K562 (cell line): ENCODE data around the gene CARM1. TPM values are rescaled to one million over a fixed set of nuclear protein-coding genes. Genes with fewer than 3 reads are reported as not detected.

ENCODE experiments used
- CREB1 ChIP-seq, 2 experiments: sonication (generic) in 1 of 2; formaldehyde crosslinking in 1 of 2; IDR thresholded peaks; 2 replicates each; pipeline versions ENCODE4 v1.6.1 to v1.8.0; 2012 to 2022; ENCODE audit warnings: inconsistent platforms in 1 of 2, mild to moderate bottlenecking in 1 of 2, missing genetic modification reagents in 1 of 2, moderate library complexity in 1 of 2
- MECOM ChIP-seq: fragments of 250-450 bp; sonication (Bioruptor Pico); IDR thresholded peaks from 2 replicates; pipeline ENCODE4 v1.8.0; 2022; ENCODE audit warnings: inconsistent platforms
- SRF ChIP-seq, 2 experiments: fragments of 250-450, 450-650 bp in 1 of 2; sonication (Bioruptor Pico) in 1 of 2; sonication (generic) in 1 of 2; formaldehyde crosslinking; IDR thresholded peaks; 2 replicates each; pipeline versions ENCODE4 v1.5.0 to v1.5.1; 2020 to 2022; ENCODE audit warnings: mild to moderate bottlenecking in 1 of 2, missing genetic modification reagents in 1 of 2
- TBL1XR1 ChIP-seq, 2 experiments: IDR thresholded peaks; 2 replicates each; pipeline ENCODE4 v1.6.1; 2012; ENCODE audit warnings: improper control_type of control experiment in 2 of 2, low read length in 2 of 2, mild to moderate bottlenecking in 1 of 2
- ZNF707 ChIP-seq: fragments of 250-450 bp; sonication (Bioruptor Pico); conservative IDR thresholded peaks from 2 replicates; pipeline ENCODE4 v1.8.0; 2022; ENCODE audit warnings: inconsistent platforms, mild to moderate bottlenecking, moderate library complexity
- polyA plus RNA-seq, 8 experiments: library from polyadenylated mRNA; depleted of rRNA in 4 of 8; stranded (reverse) in 5 of 8; unstranded in 3 of 8; fragments of >200 nt; fragmentation: Nextera tagmentation in 2 of 8; fragmentation: Illumina TruSeq in 1 of 8; extraction: Ambion mirVana in 2 of 8; extraction: Trizol in 1 of 8; gene quantifications; 2 replicates each; pipeline versions ENCODE4 v1.2.1 to v1.2.3, GENCODE V29; 2011 to 2014; ENCODE audit warnings: inconsistent platforms in 1 of 8, missing spikeins in 1 of 8
- total RNA-seq, 7 experiments: library from RNA; depleted of rRNA in 6 of 7; stranded (reverse); fragments of >200 nt in 6 of 7; fragmentation: Illumina TruSeq in 2 of 7; extraction: Trizol in 2 of 7; gene quantifications; 2 replicates each; pipeline versions ENCODE4 v1.2.1 to v1.2.3, GENCODE V29; 2011 to 2021; ENCODE audit warnings: low replicate concordance in 1 of 7
- TF ChIP-seq, protein P1 (sequence below): fragments of 200-600 bp; sonication (generic); IDR thresholded peaks from one replicate; pipeline ENCODE4 v1.6.1; 2012; ENCODE audit warnings: mild to moderate bottlenecking, low read depth, low read length, inconsistent platforms
- TF ChIP-seq, protein P2 (sequence below): fragments of 250-450 bp; sonication (Bioruptor Pico); IDR thresholded peaks from 2 replicates; pipeline ENCODE4 v1.5.0; 2020; ENCODE audit warnings: mild to moderate bottlenecking
- TF ChIP-seq, protein P3 (sequence below): fragments of 200-400 bp; formaldehyde crosslinking; IDR thresholded peaks from 2 replicates; pipeline ENCODE4 v1.6.1; 2017; ENCODE audit warnings: mild to moderate bottlenecking, low read depth, low read length, moderate library complexity
- TF ChIP-seq, protein P4 (sequence below): fragments of 450-650 bp; IDR thresholded peaks from 2 replicates; pipeline ENCODE4 v1.6.1; 2018; ENCODE audit warnings: mild to moderate bottlenecking, low read depth; ENCODE audit not compliant: partially characterized antibody

Gene CARM1
- total and polyA plus RNA-seq, 9 of the 15 experiments (the other 6 are each of a cell fraction or from before 2014, with no cell fraction given) = 0.36 to 86.0 (median 29.7) TPM

DNA sequence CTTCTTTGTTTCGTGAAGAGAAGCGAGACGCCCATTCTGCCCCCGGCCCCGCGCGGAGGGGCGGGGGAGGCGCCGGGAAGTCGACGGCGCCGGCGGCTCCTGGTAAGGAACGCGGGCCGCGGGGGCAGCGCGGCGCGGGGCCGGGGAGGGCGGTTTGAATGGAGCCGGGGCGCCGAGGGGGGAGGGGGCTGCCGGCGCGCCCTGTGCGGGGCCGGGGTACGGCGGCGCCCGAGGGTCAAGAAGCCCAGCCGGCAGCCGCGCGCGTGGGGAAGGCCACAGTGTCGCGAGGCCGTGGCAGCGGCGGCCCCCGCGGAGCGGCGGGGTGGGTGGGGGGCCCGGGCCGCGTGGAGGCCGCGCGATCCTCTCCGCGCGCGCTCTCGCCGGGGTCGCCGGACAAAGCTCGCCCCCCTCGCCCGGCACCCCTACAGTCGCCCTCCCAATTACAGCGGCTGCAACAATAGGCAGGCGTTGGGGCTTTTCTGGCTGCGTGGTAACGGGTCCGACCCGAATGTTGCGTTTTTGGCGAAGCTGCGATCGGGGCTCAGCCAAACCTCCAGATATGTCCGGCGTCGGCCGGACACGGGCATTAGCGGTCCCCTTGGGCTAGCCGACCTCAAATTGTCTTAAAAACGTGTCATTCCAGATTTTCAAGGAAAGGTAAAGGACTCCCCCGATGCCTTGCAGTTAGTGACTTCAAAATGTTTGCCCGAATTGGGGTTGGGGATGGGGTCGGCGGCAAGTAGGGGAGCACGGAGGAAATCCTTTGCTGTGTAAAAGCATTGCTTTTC is 89.9 kb downstream of the CARM1 start (continued):
- TF ChIP-seq CREB1 (IDR thresholded peaks at IDR 0.05) = no peak
- no peak for TF ChIP-seq CREB1 (CRISPR knock-in tag; IDR thresholded peaks at IDR 0.05)
- TF ChIP-seq ZNF707 = no peak
- TF ChIP-seq, protein P1, sequence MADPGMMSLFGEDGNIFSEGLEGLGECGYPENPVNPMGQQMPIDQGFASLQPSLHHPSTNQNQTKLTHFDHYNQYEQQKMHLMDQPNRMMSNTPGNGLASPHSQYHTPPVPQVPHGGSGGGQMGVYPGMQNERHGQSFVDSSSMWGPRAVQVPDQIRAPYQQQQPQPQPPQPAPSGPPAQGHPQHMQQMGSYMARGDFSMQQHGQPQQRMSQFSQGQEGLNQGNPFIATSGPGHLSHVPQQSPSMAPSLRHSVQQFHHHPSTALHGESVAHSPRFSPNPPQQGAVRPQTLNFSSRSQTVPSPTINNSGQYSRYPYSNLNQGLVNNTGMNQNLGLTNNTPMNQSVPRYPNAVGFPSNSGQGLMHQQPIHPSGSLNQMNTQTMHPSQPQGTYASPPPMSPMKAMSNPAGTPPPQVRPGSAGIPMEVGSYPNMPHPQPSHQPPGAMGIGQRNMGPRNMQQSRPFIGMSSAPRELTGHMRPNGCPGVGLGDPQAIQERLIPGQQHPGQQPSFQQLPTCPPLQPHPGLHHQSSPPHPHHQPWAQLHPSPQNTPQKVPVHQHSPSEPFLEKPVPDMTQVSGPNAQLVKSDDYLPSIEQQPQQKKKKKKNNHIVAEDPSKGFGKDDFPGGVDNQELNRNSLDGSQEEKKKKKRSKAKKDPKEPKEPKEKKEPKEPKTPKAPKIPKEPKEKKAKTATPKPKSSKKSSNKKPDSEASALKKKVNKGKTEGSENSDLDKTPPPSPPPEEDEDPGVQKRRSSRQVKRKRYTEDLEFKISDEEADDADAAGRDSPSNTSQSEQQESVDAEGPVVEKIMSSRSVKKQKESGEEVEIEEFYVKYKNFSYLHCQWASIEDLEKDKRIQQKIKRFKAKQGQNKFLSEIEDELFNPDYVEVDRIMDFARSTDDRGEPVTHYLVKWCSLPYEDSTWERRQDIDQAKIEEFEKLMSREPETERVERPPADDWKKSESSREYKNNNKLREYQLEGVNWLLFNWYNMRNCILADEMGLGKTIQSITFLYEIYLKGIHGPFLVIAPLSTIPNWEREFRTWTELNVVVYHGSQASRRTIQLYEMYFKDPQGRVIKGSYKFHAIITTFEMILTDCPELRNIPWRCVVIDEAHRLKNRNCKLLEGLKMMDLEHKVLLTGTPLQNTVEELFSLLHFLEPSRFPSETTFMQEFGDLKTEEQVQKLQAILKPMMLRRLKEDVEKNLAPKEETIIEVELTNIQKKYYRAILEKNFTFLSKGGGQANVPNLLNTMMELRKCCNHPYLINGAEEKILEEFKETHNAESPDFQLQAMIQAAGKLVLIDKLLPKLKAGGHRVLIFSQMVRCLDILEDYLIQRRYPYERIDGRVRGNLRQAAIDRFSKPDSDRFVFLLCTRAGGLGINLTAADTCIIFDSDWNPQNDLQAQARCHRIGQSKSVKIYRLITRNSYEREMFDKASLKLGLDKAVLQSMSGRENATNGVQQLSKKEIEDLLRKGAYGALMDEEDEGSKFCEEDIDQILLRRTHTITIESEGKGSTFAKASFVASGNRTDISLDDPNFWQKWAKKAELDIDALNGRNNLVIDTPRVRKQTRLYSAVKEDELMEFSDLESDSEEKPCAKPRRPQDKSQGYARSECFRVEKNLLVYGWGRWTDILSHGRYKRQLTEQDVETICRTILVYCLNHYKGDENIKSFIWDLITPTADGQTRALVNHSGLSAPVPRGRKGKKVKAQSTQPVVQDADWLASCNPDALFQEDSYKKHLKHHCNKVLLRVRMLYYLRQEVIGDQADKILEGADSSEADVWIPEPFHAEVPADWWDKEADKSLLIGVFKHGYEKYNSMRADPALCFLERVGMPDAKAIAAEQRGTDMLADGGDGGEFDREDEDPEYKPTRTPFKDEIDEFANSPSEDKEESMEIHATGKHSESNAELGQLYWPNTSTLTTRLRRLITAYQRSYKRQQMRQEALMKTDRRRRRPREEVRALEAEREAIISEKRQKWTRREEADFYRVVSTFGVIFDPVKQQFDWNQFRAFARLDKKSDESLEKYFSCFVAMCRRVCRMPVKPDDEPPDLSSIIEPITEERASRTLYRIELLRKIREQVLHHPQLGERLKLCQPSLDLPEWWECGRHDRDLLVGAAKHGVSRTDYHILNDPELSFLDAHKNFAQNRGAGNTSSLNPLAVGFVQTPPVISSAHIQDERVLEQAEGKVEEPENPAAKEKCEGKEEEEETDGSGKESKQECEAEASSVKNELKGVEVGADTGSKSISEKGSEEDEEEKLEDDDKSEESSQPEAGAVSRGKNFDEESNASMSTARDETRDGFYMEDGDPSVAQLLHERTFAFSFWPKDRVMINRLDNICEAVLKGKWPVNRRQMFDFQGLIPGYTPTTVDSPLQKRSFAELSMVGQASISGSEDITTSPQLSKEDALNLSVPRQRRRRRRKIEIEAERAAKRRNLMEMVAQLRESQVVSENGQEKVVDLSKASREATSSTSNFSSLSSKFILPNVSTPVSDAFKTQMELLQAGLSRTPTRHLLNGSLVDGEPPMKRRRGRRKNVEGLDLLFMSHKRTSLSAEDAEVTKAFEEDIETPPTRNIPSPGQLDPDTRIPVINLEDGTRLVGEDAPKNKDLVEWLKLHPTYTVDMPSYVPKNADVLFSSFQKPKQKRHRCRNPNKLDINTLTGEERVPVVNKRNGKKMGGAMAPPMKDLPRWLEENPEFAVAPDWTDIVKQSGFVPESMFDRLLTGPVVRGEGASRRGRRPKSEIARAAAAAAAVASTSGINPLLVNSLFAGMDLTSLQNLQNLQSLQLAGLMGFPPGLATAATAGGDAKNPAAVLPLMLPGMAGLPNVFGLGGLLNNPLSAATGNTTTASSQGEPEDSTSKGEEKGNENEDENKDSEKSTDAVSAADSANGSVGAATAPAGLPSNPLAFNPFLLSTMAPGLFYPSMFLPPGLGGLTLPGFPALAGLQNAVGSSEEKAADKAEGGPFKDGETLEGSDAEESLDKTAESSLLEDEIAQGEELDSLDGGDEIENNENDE = no peak
- TF ChIP-seq, protein P2, sequence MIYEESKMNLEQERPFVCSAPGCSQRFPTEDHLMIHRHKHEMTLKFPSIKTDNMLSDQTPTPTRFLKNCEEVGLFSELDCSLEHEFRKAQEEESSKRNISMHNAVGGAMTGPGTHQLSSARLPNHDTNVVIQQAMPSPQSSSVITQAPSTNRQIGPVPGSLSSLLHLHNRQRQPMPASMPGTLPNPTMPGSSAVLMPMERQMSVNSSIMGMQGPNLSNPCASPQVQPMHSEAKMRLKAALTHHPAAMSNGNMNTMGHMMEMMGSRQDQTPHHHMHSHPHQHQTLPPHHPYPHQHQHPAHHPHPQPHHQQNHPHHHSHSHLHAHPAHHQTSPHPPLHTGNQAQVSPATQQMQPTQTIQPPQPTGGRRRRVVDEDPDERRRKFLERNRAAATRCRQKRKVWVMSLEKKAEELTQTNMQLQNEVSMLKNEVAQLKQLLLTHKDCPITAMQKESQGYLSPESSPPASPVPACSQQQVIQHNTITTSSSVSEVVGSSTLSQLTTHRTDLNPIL (CRISPR knock-in tag) = no peak
- TF ChIP-seq, protein P3, sequence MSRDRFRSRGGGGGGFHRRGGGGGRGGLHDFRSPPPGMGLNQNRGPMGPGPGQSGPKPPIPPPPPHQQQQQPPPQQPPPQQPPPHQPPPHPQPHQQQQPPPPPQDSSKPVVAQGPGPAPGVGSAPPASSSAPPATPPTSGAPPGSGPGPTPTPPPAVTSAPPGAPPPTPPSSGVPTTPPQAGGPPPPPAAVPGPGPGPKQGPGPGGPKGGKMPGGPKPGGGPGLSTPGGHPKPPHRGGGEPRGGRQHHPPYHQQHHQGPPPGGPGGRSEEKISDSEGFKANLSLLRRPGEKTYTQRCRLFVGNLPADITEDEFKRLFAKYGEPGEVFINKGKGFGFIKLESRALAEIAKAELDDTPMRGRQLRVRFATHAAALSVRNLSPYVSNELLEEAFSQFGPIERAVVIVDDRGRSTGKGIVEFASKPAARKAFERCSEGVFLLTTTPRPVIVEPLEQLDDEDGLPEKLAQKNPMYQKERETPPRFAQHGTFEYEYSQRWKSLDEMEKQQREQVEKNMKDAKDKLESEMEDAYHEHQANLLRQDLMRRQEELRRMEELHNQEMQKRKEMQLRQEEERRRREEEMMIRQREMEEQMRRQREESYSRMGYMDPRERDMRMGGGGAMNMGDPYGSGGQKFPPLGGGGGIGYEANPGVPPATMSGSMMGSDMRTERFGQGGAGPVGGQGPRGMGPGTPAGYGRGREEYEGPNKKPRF = no peak
- TF ChIP-seq, protein P4, sequence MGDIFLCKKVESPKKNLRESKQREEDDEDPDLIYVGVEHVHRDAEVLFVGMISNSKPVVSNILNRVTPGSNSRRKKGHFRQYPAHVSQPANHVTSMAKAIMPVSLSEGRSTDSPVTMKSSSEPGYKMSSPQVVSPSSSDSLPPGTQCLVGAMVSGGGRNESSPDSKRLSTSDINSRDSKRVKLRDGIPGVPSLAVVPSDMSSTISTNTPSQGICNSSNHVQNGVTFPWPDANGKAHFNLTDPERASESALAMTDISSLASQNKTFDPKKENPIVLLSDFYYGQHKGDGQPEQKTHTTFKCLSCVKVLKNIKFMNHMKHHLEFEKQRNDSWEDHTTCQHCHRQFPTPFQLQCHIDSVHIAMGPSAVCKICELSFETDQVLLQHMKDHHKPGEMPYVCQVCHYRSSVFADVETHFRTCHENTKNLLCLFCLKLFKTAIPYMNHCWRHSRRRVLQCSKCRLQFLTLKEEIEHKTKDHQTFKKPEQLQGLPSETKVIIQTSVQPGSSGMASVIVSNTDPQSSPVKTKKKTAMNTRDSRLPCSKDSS = no peak
- TF ChIP-seq SRF (CRISPR knock-in tag; IDR thresholded peaks at IDR 0.05) = no peak
- no peak for TF ChIP-seq TBL1XR1 (IDR thresholded peaks at IDR 0.05; ENCODE audit: low read length in 2 of 2)
- TF ChIP-seq MECOM (CRISPR knock-in tag) = no peak
